HG02763 (cell line): ENCODE data around the gene HTR1D.

Source experiments
- ATAC-seq: cut with Tn5 transposase; IDR thresholded peaks from one replicate; pipeline ENCODE4 v1.9.1; 2021; ENCODE audit warnings: mild to moderate bottlenecking, moderate library complexity; ENCODE audit not compliant: unreplicated experiment

Gene HTR1D

DNA sequence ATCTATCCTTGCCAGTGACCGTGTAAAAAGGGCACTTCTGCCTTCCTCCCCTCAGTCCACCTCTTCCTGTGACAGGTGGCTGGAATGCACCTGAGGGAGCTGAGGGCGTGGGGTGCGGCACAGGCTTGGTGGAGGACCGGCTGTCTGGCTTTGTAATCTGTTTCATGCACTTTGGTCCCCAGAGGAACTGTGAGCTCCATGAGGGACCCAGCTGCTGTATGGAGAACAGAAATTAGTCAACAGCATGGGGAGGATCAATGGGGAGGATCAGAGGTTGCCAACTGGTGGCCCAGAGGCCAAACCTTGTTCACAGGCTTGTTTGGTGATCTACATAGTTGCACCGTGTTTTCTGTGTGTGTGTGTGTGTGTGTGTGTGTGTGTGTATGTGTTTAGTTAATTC is 29.7 kb downstream of the HTR1D start:
- no peak for ATAC-seq

DNA sequence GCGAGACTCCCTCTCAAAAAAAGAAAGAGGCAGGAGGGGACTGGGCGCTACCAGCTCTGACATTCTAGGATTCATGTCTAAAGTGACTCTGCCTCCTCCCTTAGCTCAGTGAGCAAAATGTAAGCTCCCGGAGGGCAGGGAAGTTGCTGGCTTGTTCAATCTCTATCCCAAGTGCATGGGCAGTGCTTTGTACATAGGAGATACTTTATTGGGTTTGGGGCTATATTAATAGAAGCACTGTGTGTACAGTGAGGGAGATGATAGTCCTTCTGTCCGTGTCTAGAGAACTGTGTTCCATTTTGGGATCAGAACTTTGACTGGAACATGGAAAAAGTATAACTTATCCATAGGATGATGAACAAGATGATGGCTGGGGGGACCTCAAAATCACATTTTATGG is 31.9 kb downstream of the HTR1D start:
- no peak for ATAC-seq

DNA sequence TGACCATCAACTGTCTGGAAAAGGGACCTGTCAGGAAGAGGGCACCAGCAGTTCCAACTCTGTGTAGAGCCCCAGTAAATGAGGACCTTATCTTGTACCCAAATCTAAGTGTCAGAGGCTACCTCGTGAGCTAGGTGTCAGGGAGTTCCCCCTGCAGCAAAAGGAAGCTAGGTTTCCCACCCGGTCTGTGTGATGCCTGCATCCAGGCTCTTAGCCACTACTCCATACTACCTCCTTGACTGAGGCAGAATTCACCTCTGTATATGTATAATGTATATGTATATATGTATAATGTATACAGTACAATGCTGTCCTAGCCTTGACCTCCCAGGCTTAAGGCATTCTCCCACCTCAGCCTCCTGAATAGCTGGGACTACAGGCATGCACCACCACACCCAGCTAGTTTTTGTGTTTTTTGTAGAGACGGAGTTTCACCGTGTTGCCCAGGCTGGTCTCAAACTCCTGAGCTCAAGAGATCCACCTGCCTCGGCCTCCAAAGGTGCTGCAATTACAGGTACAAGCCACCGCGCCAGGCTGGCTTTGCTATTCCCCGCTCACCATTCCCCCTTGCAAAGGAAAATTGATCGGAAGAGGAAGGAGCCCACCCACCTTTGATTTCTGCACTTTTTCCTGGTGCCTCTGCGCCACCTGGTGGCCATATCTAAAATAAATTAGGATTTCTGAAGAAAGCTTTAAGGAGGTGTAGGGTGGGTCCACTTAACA is 32.9 kb downstream of the HTR1D start:
- ATAC-seq: no peak

DNA sequence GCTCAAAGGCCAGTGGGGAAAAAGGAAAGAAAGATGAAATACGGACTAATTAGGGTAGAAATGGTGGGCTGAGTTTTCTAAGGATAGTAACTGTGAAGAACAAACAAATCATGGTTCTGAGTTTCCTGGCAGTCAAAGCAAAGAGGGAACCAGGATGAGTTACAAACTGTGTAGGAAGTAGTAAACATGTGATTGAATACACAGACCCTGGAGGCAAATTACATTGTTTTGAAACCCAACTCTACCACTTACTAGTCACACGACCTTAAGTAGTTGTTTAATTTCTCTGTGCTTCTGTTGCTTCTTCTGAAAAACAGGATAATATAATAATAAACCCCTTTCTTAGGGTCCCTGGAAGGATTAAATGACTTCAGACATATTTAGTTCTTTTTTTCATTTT is 37.4 kb downstream of the HTR1D start:
- no peak for ATAC-seq

DNA sequence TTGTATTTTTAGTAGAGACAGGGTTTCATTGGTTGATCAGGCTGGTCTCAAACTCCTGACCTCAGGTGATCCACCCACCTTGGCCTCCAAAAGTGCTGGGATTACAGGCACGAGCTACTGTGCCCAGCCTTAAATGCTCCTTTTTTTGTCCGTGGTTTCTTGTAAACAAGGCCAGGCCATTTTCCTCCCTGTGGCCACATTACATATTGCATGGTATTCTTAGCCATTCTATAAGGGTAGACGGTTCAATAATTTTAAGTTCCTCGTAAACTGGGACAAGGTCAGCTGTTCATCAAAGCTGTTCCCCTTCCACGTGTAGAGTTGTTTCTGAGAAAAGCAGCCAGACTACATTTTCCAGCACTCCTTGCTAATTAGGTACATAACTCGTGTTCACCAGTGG is 38.4 kb downstream of the HTR1D start:
- no peak for ATAC-seq

DNA sequence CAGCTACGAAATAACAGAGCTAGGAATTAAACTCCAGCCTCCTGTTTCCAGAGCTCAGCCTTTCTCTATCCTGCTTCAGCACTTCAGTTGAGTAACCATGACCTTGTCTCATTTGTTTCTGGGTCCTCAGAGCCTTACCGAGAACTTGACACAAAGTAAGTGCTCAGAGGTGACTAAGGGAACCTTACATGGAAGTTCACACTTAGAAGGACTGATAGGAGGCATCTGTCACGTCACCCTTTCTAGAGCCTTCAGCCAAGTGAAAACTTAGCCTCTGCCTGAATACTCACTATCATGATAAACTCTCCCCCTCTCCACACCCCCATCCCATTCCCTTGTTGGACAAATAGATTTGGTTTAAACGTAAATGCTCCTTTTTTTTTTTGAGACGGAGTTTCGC is 38.9 kb downstream of the HTR1D start:
- ATAC-seq: no peak

DNA sequence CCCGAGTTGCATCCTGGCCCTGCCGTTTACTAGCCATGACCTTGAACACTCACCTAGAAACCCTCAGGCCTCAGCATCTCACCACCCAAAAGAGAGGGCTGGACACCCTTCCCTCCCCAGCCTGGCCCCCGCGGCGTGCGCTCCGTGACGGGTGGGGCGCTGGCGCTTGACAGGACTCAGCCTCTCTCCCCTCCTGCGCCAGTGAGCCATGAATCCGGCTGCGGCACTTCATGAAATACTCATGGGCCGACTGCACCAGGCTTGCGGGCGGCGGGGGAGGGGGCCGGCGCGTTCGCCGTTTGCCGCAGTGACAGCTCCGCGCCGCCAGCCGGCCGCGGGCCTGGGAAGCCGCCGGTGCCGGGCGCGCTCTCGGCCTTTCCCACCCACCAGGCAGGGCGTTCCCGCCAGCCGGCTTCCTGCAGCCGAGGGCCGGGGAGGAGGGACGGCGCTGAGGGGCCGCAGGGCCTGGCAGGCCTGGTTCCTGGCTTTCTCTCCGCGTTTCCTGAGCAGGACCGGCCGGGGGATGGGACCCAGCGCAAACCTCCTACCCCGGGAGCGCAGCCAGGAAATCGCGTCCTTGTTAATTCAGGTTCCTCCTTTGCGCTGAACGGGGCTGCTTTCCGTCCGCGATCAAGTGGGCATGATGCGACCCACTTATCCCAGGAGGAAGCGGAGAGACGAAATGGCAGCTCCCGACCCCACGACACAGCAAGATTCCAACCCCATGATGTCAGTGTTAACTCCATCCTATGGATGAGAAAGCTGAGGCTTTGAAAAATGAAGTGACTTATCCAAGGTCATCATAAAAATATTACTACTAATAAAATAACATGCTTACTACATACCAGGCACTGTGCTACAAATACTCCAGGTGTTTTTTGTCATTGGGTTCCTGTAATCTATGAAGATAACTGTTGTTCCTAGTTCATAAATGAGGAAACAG is 39.6 kb downstream of the HTR1D start:
- peak; percentile 64 for ATAC-seq

DNA sequence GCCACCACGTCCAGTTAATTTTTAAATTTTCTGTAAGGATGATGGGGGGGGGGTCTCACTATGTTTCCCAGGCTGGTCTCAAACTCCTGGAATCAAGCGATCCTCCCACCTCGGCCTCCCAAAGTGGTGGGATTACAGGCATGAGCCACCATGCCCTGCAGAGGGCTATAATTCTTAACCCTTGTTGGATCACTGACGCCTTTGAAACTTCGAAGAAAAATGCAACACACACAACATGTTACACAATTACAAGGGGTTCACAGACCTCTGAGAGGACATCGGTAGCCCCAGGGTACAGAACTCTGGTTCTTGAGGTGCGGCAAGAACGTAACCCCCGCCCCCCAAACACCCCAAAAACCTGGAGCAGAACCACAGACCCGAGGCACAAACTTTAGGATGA is 40.3 kb downstream of the HTR1D start:
- ATAC-seq: no peak

DNA sequence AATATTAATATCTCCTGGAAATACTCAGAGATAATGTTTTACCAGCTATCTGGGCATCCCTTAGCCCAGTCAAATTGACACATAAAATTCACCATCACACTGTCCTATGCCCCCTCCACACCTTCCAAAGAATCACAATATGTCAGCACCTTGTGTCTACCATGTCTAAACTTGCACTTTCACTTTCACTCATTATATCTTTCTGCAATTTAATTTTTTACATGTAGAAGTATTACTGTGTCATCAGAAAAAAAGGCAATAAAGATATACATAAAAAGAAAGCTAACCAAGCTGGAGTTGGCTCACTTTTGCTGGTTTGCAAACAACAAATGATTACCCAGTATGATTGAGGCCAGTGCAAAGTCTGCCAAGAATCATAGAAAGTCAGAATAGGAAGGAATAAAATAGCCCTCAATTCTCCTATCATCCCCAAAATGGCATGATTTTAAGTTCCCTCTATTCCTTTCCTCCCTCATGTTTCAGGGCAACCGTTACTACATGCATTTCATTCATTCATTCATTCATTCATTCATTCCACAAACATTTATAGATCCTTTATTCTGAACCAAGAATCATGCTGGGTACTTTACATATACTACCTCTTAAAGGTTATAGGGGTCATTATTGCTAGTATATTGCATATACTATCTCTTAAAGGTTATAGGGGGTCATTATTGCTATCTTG is 42.7 kb downstream of the HTR1D start:
- ATAC-seq: no peak

DNA sequence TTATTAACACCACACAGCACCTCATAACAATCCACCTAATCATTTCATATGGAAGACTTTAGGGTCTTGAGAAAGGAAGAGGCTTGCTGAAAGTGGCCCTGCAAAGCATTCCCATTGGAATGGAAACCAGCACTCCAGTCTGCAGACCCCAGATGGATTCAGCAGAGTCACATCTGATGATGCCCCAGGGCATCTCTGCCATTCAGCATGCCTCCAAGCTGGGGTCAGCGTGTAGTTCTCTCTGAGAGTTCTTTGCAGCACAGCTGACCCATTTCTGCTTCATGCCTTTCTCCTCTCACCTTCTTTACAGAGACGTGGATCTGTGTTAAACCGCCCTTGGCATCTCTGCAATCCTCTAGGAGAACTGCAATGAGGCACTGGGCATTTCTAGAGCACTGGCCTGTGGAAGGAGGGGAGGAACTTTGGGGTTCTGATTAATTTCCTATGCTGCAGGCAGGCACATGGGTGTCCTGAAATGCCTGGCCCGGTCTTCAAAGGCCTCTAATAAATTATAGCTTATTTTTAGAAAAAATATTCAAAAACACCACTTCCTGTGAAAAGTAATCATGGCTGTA is 46.0 kb downstream of the HTR1D start:
- ATAC-seq: no peak

DNA sequence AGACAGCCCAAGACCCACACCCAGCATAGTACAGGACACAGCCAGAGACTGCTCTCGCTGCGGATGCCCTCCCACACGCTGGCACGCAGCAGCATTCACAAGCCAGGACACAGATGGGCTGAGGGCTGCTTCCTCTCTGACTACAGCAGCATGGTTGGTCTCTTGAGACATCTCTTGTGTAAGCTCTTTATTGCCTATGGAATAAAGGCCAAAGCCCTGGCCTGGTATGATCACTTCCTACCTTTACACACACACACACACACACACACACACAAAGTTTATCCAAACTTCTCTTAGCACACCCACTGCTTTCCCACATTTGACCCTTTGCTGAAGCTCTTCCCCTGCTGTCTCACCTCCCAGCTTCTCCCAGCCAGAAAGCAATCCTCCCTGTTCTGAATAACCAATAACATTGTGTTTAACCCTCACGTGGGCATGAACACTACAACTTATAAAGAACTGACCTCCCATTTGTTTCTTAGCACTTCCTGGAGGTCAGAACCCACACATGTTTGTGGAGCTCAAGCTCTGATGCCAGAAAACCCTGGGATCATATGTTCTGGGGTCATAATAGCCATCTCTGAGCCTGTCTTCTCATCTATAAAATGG is 47.5 kb downstream of the HTR1D start:
- ATAC-seq: no peak

DNA sequence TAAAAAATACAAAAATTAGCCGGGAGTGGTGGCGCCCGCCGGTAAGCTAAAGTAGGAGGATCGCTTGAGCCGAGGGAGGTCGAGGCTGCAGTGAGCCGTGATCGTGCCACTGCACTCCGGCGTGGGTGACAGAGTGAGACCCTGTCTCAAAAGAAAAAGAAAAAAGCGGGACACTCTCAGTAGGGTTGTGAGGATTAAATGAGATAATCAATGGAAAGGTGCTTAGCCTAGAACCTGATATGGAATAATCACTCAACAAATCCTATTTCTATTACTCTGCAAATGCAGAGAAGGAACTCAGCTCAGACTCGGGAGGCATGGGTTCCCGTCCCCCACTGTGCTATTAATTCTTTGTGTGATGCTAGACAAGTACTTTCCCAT is 48.1 kb downstream of the HTR1D start:
- ATAC-seq: no peak

DNA sequence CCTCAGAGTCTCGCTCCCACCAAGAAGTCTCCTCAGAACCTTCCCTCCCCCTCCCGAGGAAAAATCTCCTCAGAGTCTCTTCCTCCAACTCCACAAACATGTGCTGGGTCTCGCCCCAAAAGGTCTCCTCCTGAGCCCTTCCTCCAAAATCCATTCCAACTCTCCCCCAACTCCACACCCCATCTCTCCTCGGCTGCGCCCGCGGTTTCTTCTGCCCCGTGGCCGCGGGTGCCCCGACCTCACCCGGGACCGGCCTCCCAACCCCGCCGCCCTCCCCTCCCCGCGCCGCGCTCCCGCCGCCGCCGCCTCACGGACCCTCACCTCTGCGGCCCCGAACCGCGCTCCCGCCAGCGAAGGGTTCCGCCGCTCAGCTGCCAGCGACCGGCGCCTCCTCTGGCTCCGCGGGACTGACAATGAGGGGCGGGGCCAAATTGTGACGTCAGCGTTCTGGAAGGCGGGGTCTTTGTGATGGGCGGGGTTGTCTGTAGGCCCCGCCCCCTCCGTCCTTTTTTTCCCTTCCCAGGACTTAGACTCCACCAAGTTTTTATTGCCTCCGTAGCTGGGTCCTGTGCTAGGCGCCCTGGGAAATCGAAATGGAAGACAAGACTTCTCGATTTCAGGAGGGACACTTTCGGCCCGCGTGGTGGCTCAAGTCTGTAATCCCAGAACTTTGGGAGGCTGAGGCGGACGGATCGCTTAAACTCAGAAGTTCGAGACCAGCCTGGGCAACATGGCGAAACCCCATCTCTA is 48.7 kb downstream of the HTR1D start, which contains the start of gene LUZP1:
Gene LUZP1 (minus strand): TSS at position 412 of the 750 bp plus-strand sequence.
- ATAC-seq: peak; percentile 63

DNA sequence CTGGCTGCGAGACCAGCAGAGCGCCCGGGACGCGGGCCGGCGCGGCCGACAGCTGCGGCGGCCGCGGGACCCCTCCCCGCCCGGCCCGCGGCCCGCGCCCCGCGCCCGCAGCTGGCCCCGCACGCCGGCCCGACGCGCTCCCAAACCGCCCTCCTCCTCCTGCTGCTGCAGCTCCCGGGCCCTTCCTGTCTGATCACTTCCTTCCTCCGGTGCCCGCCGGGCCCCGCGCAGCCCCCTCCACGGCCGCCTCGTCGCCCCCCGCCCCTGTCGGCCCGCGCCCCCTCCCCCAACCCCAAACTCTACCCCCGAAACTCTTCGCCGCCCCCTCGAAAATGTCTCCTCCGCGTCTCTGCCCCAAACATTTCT is 49.2 kb downstream of the HTR1D start:
- no peak for ATAC-seq

DNA sequence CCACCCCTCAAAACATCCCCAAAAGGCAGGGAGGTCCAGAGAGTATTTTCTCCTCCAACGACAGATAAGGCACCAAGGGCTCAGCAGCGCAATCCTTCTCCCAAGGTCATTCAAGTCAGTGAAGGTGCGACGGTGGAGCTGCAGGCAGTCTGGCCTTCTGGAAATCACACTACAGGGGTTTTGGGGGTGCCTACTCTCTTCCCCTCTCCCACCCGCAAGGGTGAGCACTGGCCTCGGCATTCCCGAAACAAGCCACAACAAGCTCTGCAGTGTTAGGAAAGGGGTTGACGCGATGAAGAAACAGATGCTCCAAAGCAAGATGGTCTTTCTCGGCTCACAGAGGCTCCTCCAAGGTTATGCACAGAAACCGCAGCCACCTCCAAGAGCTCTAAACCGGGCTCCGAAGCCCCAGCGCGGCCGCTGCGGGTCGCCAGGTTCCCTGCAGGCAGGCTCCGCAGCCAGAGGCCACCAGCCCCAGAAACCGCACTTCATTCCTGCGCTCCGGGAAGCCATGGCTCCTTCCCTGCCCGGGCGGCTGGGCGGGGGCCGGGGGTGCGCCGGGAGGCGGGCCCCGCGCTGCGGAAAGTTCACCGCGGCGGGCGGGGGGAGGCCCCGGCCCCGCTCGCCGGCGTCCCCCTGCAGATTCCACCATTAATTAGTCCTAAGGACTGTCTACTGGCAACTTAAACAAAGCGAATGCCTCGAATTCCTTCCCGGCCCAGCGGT is 49.8 kb downstream of the HTR1D start:
- no peak for ATAC-seq

DNA sequence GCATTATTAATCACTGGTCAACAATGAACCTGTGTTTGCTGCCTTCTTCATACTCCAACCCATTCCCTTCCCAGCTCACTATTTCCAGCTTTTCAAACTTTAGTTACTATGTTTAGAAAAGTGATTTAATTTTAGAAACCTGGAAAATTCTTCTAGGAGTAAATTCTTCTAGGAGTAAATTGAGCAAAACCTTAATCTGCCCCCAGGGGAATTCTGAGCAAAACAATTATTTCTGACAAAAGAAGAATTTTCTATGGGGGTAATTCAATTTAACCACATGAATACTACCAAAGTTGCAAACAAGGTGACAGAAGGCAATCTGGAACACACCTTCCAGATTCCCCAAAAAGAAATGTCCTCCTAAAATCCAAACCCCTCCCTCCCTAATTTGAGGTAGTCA is 50.4 kb downstream of the HTR1D start:
- no peak for ATAC-seq

DNA sequence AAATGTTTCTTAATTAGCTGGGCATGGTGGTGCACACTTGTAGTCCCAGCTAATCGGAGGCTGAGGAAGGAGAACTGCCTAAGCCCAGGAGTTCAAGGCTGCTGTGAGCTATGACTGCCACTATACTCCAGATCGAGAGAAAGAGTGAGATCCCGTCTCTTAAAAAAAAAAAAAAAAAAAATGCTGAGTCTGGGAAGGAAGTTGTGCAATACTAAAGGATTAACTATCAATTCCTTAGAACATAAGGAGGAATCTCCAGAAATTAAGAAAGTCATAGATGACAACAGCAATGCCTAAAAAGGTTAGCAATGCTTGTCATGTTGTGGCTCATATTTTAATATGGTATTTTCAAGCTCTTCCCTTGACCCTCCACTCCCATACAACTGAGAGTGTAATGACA is 53.9 kb downstream of the HTR1D start:
- ATAC-seq: no peak

DNA sequence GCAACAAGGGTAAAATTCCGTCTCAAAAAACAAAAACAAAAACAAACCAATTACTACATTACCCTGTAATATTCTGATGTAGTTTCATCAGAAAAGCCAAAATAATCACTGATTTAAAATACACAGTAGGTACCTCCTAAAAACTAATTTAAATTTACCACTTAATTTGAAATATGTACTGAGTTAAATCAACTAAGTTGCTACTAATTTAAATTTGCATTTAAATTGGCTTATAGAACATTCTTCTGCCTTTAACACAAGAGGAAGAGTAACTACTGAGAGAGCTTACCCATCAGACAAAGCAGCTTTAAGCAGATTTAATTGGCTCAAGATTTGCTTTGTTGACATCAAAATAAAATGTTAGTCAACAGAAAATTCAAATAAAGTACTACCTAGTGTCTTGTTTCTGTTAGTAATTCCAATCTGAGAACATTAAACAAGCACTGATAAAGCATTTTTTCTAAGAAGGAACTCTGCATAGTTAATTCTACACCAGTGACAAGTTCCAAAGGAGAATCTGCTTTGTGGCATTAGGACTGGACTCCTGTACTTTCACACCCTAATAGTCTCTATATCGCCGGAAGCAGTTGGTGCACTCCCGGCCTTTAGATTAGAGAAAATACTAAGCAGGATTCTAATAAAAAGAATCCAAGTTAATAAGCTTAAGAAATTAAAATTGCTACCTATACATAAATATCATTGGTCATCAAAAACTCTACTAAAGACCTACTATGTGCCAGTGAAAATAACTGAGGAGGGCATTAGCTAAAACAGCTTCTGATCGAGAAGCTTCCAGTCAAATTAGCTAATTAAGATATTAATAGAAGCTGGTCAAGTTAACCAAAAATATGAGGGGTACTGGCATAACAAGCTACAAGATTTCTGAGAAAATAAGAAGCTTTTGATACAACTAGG is 57.1 kb downstream of the HTR1D start:
- no peak for ATAC-seq
